ENCODE results near the gene SIRT7. TPM values are rescaled to one million over a fixed set of nuclear protein-coding genes. Genes with fewer than 3 reads are reported as not detected.

Gene SIRT7
- total RNA-seq, 4 donors from 2014 or later: 76.5 to 315 (median 172) TPM

- intact Hi-C loops (cut with DNase I; ENCODE audit: low total_unique reads): no loop called here
- Histone ChIP-seq H3K36me3 (peaks cover 0 to 34% (median 13%) of the 10 kb centered on the region in 4 donors), H3K27me3 (no peaks in the 10 kb centered on the region), H3K27ac (no peak overlapping the region), H3K4me3 (no peak overlapping the region), H3K9me3 (no peaks in the 10 kb centered on the region), H3K4me1 (peaks cover 16 to 25% (median 20%) of the 10 kb centered on the region in 4 donors)
- TF ChIP-seq POLR2AphosphoS5 (IDR thresholded peaks at IDR 0.05): no peak
- TF ChIP-seq EP300 (IDR thresholded peaks at IDR 0.05; ENCODE audit: low read depth): no peak
- no peak for TF ChIP-seq POLR2A (IDR thresholded peaks at IDR 0.05)
- TF ChIP-seq, protein P1, sequence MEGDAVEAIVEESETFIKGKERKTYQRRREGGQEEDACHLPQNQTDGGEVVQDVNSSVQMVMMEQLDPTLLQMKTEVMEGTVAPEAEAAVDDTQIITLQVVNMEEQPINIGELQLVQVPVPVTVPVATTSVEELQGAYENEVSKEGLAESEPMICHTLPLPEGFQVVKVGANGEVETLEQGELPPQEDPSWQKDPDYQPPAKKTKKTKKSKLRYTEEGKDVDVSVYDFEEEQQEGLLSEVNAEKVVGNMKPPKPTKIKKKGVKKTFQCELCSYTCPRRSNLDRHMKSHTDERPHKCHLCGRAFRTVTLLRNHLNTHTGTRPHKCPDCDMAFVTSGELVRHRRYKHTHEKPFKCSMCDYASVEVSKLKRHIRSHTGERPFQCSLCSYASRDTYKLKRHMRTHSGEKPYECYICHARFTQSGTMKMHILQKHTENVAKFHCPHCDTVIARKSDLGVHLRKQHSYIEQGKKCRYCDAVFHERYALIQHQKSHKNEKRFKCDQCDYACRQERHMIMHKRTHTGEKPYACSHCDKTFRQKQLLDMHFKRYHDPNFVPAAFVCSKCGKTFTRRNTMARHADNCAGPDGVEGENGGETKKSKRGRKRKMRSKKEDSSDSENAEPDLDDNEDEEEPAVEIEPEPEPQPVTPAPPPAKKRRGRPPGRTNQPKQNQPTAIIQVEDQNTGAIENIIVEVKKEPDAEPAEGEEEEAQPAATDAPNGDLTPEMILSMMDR (IDR thresholded peaks at IDR 0.05): no peak
- in situ Hi-C loops (cut with MboI; ENCODE audit: low pct_ligation_motif_present in 1 of 4, low pct_unique_long_range_greater_than_20kb in 1 of 4, low sequenced_read_pairs in 3 of 4): no loop called here
- WGBS, 2 donors (ENCODE audit: low coverage in 1 of 2): 92 to 94% methylated on average over 18 to 44 of the region's 44 CpGs
- DNase-seq: no peak
Measured at GRCh38 chr17:81888105-81888987, 29.6 kb downstream of the SIRT7 start.

DNA sequence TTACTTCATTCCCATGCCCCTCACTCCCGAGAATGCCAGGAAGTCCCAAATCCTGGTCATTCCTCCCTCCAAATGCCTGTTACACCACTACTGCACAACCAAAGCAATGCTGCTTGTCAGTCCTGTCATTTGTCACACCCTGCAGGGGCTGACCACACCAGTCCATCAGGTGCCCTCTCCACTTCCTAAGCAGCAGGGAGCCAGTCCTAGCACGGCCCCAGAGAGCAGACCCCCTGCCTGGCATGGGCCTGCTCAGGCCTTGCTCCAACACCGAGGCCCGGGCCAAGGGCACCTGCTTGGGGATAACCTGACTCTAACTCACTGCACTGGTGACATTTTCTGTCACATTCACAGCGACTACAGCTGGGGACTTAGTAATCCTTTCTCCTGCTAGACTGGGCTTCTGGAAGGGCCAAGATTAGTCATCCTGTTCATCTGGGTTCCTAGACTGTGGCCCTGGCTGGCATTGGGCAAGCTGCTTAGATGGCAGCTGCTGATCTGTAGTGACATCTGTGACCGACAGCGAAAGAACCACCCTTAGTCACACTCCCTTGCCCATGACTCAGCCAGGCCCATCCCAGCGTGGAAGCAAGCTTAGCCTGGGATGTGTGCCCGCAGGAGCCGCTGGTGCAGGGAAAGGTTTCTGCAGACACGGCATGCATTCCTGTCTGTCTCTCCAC is 32.0 kb downstream of the SIRT7 start:
- peaks cover 11 to 15% (median 12%) of the 10 kb centered on the region in 4 donors for H3K4me1 ChIP-seq
- no peak overlapping the region for H3K27ac ChIP-seq
- no peaks in the 10 kb centered on the region for H3K27me3 ChIP-seq
- no peak for DNase-seq
- no peak for TF ChIP-seq POLR2A (IDR thresholded peaks at IDR 0.05)
- TF ChIP-seq, protein P1 (IDR thresholded peaks at IDR 0.05): no peak
- TF ChIP-seq EP300 (IDR thresholded peaks at IDR 0.05; ENCODE audit: low read depth): no peak
- TF ChIP-seq POLR2AphosphoS5 (IDR thresholded peaks at IDR 0.05): no peak
- intact Hi-C loops (cut with DNase I; ENCODE audit: low total_unique reads): no loop called here
- no peaks in the 10 kb centered on the region for H3K9me3 ChIP-seq
- H3K4me3 ChIP-seq: no peak overlapping the region
- in situ Hi-C loops (cut with MboI; ENCODE audit: low pct_ligation_motif_present in 1 of 4, low pct_unique_long_range_greater_than_20kb in 1 of 4, low sequenced_read_pairs in 3 of 4): no loop called here
- 93% methylated on average over 10 of the region's 11 CpGs; no CpG with 5 or more reads in 1 of the 2 donors for WGBS, 2 donors (ENCODE audit: low coverage in 1 of 2)
- peaks cover 0 to 36% (median 13%) of the 10 kb centered on the region in 4 donors for H3K36me3 ChIP-seq

GRCh38 chr17:81885454-81885853 is 32.5 kb downstream of the SIRT7 start:
- Histone ChIP-seq H3K4me3 (no peak overlapping the region), H3K27me3 (no peaks in the 10 kb centered on the region), H3K27ac (no peak overlapping the region), H3K36me3 (peaks cover 0 to 36% (median 13%) of the 10 kb centered on the region in 4 donors), H3K4me1 (peaks cover 6 to 12% (median 10%) of the 10 kb centered on the region in 4 donors), H3K9me3 (no peaks in the 10 kb centered on the region)
- intact Hi-C loops (cut with DNase I; ENCODE audit: low total_unique reads): no loop called here
- DNase-seq: no peak
- no peak for TF ChIP-seq POLR2A (IDR thresholded peaks at IDR 0.05)
- TF ChIP-seq, protein P1 (IDR thresholded peaks at IDR 0.05): no peak
- TF ChIP-seq EP300 (IDR thresholded peaks at IDR 0.05; ENCODE audit: low read depth): no peak
- TF ChIP-seq POLR2AphosphoS5 (IDR thresholded peaks at IDR 0.05): no peak
- WGBS, 2 donors (ENCODE audit: low coverage in 1 of 2): 80 to 89% methylated on average over 1 to 10 of the region's 10 CpGs
- in situ Hi-C loops (cut with MboI; ENCODE audit: low pct_ligation_motif_present in 1 of 4, low pct_unique_long_range_greater_than_20kb in 1 of 4, low sequenced_read_pairs in 3 of 4): no loop called here

DNA sequence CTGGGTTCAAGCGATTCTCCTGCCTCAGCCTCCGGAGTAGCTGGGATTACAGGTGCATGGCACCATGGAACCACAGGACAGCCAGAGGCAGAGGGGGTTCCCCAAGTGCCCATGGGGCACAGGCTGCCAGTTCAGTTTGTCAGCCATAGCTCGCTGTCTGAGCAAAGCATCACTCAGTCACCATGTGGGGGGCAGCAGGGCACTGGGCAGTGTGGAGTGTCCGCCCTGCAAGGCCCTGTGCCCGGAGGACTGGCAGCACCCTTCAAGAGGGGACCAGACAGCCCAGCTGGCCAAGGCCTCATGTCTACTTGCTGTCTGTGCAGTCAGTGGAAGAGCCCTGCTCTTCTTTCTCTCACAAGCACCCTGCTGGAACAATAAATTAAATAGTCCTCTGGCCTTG is 33.0 kb downstream of the SIRT7 start:
- Histone ChIP-seq H3K36me3 (peaks cover 0 to 36% (median 13%) of the 10 kb centered on the region in 4 donors), H3K27me3 (no peaks in the 10 kb centered on the region), H3K9me3 (no peaks in the 10 kb centered on the region), H3K4me3 (no peak overlapping the region), H3K27ac (no peak overlapping the region), H3K4me1 (peaks cover 1 to 7% (median 6%) of the 10 kb centered on the region in 4 donors)
- WGBS, 2 donors (ENCODE audit: low coverage in 1 of 2): 92 to 100% methylated on average over 1 to 5 of the region's 5 CpGs
- in situ Hi-C loops (cut with MboI; ENCODE audit: low pct_ligation_motif_present in 1 of 4, low pct_unique_long_range_greater_than_20kb in 1 of 4, low sequenced_read_pairs in 3 of 4) (no loop called here), intact Hi-C loops (cut with DNase I; ENCODE audit: low total_unique reads) (no loop called here)
- no peak for DNase-seq
- TF ChIP-seq POLR2A (IDR thresholded peaks at IDR 0.05) (no peak), EP300 (IDR thresholded peaks at IDR 0.05; ENCODE audit: low read depth) (no peak), POLR2AphosphoS5 (IDR thresholded peaks at IDR 0.05) (no peak)
- TF ChIP-seq, protein P1 (IDR thresholded peaks at IDR 0.05): no peak

Data from transverse colon (tissue), 4 donors.